GM19043 (cell line): ENCODE data around the gene MIB1.
"Not testable (repeated sequence)": the region's sequence is repeated elsewhere in the genome, so short reads cannot be mapped to it uniquely, and the experiment has no call there.

Experiments
- ATAC-seq: cut with Tn5 transposase; IDR thresholded peaks from one replicate; pipeline ENCODE4 v1.9.1; 2021; ENCODE audit warnings: low read depth; ENCODE audit not compliant: unreplicated experiment

Gene MIB1

GRCh38 chr18:21740538-21741311 is at the start of gene MIB1:
MIB1 (plus strand) TSS chr18:21740792; CDS start chr18:21741584, 792 bp downstream.
- peak; percentile 95 for ATAC-seq

GRCh38 chr18:21693322-21693721 is 47.3 kb upstream of the MIB1 start:
- no peak for ATAC-seq

- ATAC-seq = no peak
These were observed 40.0 kb upstream of the MIB1 start for GRCh38 chr18:21700528-21701075.

GRCh38 chr18:21701621-21702020 is 39.0 kb upstream of the MIB1 start:
- no peak for ATAC-seq

GRCh38 chr18:21702602-21703001 is 38.0 kb upstream of the MIB1 start:
- no peak for ATAC-seq

GRCh38 chr18:21703241-21703820 is 37.3 kb upstream of the MIB1 start:
- ATAC-seq = no peak

- ATAC-seq = peak; percentile 87
These were observed 35.8 kb upstream of the MIB1 start, which contains the start of gene ABHD3 for GRCh38 chr18:21704603-21705364. ABHD3 (minus strand) TSS chr18:21704774; CDS start chr18:21704665, 109 bp downstream.

GRCh38 chr18:21706386-21706865 is 34.2 kb upstream of the MIB1 start:
- ATAC-seq = no peak

- ATAC-seq = not testable (repeated sequence)
These were observed 33.5 kb upstream of the MIB1 start for GRCh38 chr18:21707130-21707529.

- ATAC-seq = no peak
These were observed 26.1 kb upstream of the MIB1 start for GRCh38 chr18:21714474-21714873.

- no peak for ATAC-seq
These were observed 17.9 kb upstream of the MIB1 start for GRCh38 chr18:21722687-21723086.

GRCh38 chr18:21725201-21725600 is 15.4 kb upstream of the MIB1 start:
- no peak for ATAC-seq

GRCh38 chr18:21727702-21728101 is 12.9 kb upstream of the MIB1 start:
- ATAC-seq = no peak

GRCh38 chr18:21733011-21733410 is 7.6 kb upstream of the MIB1 start:
- ATAC-seq = no peak

GRCh38 chr18:21735452-21736015 is 5.1 kb upstream of the MIB1 start:
- no peak for ATAC-seq

GRCh38 chr18:21736926-21737325 is 3.7 kb upstream of the MIB1 start:
- ATAC-seq = not testable (repeated sequence)

GRCh38 chr18:21739604-21740537 is 721 bp upstream of the MIB1 start:
- peak; percentile 11 for ATAC-seq

GRCh38 chr18:21741312-21741561 is 645 bp downstream of the MIB1 start:
- ATAC-seq = no peak

- peak; percentile 8 for ATAC-seq
These were observed 1.1 kb downstream of the MIB1 start for GRCh38 chr18:21741562-21742314.
